Measurements from ENCODE around the gene COX17. TPM values are rescaled to one million over a fixed set of nuclear protein-coding genes. Genes with fewer than 3 reads are reported as not detected.

Gene COX17
- total and polyA plus RNA-seq, 11 donors: 73.8 to 728 (median 113) TPM

- Histone ChIP-seq H3K27ac (peak overlapping the region; percentile 87 to 99 (median 96)), H3K27me3 (no peaks in the 10 kb centered on the region), H3K36me3 (peaks cover 0 to 30% (median 12%) of the 10 kb centered on the region in 9 donors), H3K4me3 (peak overlapping the region; percentile 29 to 75 (median 60)), H3K4me1 (peaks cover 0 to 64% (median 26%) of the 10 kb centered on the region in 12 donors), H3K9me3 (no peaks in the 10 kb centered on the region)
- TF ChIP-seq, protein P1, sequence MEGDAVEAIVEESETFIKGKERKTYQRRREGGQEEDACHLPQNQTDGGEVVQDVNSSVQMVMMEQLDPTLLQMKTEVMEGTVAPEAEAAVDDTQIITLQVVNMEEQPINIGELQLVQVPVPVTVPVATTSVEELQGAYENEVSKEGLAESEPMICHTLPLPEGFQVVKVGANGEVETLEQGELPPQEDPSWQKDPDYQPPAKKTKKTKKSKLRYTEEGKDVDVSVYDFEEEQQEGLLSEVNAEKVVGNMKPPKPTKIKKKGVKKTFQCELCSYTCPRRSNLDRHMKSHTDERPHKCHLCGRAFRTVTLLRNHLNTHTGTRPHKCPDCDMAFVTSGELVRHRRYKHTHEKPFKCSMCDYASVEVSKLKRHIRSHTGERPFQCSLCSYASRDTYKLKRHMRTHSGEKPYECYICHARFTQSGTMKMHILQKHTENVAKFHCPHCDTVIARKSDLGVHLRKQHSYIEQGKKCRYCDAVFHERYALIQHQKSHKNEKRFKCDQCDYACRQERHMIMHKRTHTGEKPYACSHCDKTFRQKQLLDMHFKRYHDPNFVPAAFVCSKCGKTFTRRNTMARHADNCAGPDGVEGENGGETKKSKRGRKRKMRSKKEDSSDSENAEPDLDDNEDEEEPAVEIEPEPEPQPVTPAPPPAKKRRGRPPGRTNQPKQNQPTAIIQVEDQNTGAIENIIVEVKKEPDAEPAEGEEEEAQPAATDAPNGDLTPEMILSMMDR (IDR thresholded peaks at IDR 0.05): no peak
- no peak for TF ChIP-seq POLR2A (IDR thresholded peaks at IDR 0.05)
- intact Hi-C loops (cut with DNase I): loop anchor here in 1 of 10 donors (5.0 kb wide), 1 partner anchor 77 kb away; no protein-coding TSS in a partner anchor
- ATAC-seq (peak; percentile 2 to 14 (median 6)), DNase-seq (peak in 1 of 5 donors; percentile 31)
- WGBS, 4 donors: 40 to 62% (median 47%) methylated on average over 9 of the region's 9 CpGs
Observed at GRCh38 chr3:119659606-119660291, 17.5 kb downstream of the COX17 start.

DNA sequence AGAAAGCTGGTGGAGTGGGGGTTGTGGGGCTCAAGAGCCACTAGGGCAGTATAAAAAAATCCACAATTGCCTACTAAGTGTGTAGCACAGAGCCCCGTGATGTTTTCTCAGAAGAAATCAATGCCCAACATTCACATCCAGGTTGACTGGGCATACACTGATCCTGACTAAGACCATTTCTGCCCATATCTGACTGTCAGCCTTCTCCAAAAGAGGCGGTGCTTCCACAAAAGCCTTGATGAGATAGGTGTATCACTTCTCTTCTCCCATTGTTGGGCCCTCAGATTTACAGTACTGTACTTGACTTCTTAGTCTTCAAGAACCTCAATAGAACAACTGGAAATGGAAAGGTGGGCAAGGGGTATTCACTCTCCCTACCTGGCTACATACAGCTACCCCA is 18.2 kb downstream of the COX17 start:
- TF ChIP-seq, protein P1 (IDR thresholded peaks at IDR 0.05): no peak
- TF ChIP-seq POLR2A (IDR thresholded peaks at IDR 0.05): no peak
- peak; percentile 22 to 29 (median 27) for ATAC-seq
- Histone ChIP-seq H3K4me3 (peak overlapping the region; percentile 29 to 75 (median 60)), H3K27me3 (no peaks in the 10 kb centered on the region), H3K9me3 (no peaks in the 10 kb centered on the region), H3K36me3 (peaks cover 0 to 37% (median 18%) of the 10 kb centered on the region in 9 donors), H3K4me1 (peaks cover 0 to 64% (median 30%) of the 10 kb centered on the region in 12 donors), H3K27ac (peak overlapping the region; percentile 87 to 99 (median 96))
- 53 to 80% (median 63%) methylated on average over 2 of the region's 2 CpGs for WGBS, 4 donors
- peak in 1 of 5 donors; percentile 29 for DNase-seq
- intact Hi-C loops (cut with DNase I): no loop called here

- intact Hi-C loops (cut with DNase I): no loop called here
- Histone ChIP-seq H3K27ac (peak overlapping the region; percentile 87 to 99 (median 96)), H3K36me3 (peaks cover 0 to 43% (median 22%) of the 10 kb centered on the region in 9 donors), H3K4me3 (peak overlapping the region; percentile 29 to 75 (median 60)), H3K27me3 (no peaks in the 10 kb centered on the region), H3K4me1 (peaks cover 0 to 61% (median 30%) of the 10 kb centered on the region in 12 donors), H3K9me3 (no peaks in the 10 kb centered on the region)
- ATAC-seq (no peak), DNase-seq (no peak)
- TF ChIP-seq, protein P1 (IDR thresholded peaks at IDR 0.05): no peak
- TF ChIP-seq POLR2A (IDR thresholded peaks at IDR 0.05): no peak
- WGBS, 4 donors: 39 to 63% (median 52%) methylated on average over 4 of the region's 4 CpGs
Observed at GRCh38 chr3:119657887-119658702, 19.1 kb downstream of the COX17 start.

- no peak for ATAC-seq
- H3K9me3 ChIP-seq: no peaks in the 10 kb centered on the region
- TF ChIP-seq POLR2A (IDR thresholded peaks at IDR 0.05): no peak
- TF ChIP-seq, protein P1 (IDR thresholded peaks at IDR 0.05): no peak
- DNase-seq: no peak
- intact Hi-C loops (cut with DNase I): loop anchor here in 2 of 10 donors (5.0 kb wide), 1 partner anchor 77 kb away; the partner anchor contains the start of gene ADPRH (in 2 of the 2)
- H3K27me3 ChIP-seq: no peaks in the 10 kb centered on the region
- WGBS, 4 donors: 21 to 28% (median 26%) methylated on average over 2 of the region's 2 CpGs
- peaks cover 0 to 52% (median 22%) of the 10 kb centered on the region in 9 donors for H3K36me3 ChIP-seq
- peak overlapping the region in 3 of 12 donors; percentile 1 to 75 (median 50) for H3K4me3 ChIP-seq
- H3K4me1 ChIP-seq: peaks cover 6 to 66% (median 47%) of the 10 kb centered on the region in 12 donors
- H3K27ac ChIP-seq: peak overlapping the region in 11 of 12 donors; percentile 29 to 99 (median 95)
Observed at GRCh38 chr3:119653876-119654275, 23.3 kb downstream of the COX17 start.

All from heart left ventricle (tissue), 16 donors.